Activated CD4-positive, alpha-beta T cell treated with anti-CD3 and anti-CD28 coated beads, Interleukin-2, Interleukin-4, amounts not matched to agents 100 ng/mL and 50 ng/mL, durations not matched to agents 16 hours and 8 hours (primary cell): Measurements from ENCODE around the gene KCNMA1.

Source experiments
- DNase-seq: peaks from one replicate; pipeline ENCODE4 v3.0.0-alpha.2; 2020; ENCODE audit warnings: low spot score

Gene KCNMA1

GRCh38 chr10:77012812-77013500, 624.7 kb downstream of the KCNMA1 start:
- no peak for DNase-seq

DNA sequence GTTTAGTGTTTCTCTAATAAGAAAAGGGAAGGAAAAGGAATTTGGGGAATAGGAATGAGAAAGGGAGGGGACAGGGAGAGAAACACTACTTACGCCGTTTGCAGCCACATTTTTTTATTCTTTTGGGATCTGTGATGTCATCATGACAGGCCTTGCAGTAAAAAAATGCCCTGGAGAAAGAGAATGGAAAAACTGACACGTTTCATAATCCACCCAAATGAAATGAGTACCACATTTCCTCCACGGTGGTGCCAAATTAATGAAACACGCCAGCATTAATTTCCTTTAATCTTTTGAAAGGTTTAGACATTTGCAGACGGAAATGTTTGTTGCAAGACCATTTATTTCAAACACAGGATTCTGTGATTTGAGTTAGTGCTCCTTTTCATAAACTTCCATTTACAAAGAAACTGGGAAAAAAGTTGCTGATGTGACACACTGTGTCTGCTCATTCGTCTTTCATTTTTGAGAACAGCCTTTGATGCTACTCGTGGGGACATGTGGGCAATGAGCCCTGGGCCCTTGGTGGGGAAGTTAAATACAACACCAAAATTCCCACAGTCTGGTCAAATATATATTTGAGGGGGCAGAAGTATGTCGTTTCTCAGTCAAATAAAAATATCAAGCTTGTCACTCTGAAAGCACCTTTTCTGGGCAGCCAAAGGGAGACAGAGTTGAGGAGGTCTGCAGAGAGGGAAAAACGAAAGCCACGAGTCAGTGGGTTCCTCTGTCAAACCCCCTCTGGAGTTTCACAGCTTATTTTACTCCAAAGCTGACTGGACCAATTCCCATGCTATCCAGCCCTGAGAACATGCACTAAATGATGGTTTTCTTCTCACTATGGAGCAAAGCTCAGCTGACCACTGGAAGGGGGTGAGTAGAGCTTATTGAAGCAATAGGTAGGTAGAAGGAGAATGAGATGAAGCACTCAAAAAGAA, 625.5 kb downstream of the KCNMA1 start:
- no peak for DNase-seq

GRCh38 chr10:77010430-77010829, 627.2 kb downstream of the KCNMA1 start:
- no peak for DNase-seq

DNA sequence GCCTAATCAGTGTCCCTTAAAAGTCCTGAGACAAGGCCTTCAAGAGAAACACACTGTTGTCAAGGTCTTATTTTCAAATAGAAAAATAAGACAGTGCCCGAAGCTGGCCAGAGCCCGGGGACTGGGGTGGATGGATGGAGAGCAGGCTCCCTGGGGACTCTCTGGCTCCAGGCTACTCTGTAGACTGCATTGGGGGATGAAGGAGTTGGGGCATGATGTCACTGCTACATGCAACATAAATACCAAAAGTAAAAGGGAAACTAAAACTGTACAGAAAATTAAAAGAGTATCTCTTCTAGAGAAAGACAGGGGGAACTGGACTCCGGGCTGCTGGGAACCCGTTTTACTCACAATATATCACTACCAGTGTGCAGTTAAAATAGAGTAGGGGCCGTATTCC, 629.8 kb downstream of the KCNMA1 start:
- no peak for DNase-seq

DNA sequence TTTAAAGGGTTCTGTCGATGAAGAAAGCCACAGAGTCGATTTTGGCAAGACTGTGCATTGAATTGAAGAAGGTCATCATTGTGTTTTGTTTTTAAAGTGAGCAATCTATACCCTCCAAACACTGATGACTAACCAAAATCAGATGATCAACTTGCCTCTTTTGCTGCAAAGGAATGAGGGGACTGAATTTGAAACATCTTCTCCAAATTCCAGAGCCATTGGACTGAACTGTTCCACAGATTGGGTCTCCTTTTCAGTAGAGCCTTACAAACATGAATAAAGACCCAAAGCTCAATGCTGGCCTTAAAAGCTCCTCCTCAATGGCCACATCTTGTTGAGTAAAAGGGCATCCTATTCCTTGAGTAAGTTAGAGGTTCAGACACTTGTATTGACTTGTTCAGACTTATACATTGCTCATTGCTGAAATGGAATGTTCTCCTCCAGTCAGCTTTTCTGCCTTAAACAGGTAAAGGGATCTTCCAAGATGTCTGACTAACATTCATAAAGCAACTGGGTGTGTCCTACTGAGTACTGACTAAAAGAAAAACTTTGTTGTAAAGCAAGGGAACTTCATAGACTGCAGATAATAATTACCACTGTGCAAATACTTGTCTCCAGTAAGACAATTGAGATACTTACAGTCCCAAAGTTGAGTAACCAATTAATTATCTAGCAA, 630.6 kb downstream of the KCNMA1 start:
- no peak for DNase-seq

- no peak for DNase-seq
Measured at GRCh38 chr10:77005871-77006270, 631.7 kb downstream of the KCNMA1 start.

DNA sequence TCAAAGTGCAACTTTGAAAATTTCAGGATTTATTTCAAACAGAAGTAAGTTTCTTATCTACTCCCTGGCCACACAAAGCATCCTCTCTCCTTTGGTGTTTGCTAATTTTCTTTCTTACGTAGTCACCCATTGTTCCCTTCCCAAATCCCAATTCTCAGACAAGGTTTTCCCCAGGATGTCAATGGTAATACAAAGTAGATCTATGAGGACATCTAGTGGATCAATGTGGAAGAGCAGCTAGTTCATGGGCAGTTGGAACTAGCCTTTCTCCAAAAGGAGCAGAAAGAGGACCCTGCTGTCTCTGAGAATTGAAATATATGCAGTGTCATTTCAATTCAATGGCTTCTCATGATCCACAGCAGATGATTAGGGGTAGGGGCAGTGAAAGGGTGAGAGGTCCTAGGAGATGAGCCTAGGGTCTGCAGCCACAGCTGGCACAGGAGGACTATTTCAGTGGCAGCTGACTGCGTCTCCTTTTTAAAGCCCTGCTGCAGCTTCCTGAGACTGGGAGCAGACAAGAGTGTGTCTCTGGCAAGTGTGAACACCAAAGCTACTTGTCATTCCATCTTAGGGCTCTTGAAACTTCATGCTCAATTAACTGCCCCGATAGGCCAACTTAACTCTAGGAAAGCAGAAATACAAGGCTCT, 632.6 kb downstream of the KCNMA1 start:
- peak; percentile 11 for DNase-seq

GRCh38 chr10:77002872-77003271, 634.7 kb downstream of the KCNMA1 start:
- DNase-seq: no peak

GRCh38 chr10:77001206-77001605, 636.4 kb downstream of the KCNMA1 start:
- no peak for DNase-seq

- no peak for DNase-seq
Measured at GRCh38 chr10:76998451-76998850, 639.2 kb downstream of the KCNMA1 start.

DNA sequence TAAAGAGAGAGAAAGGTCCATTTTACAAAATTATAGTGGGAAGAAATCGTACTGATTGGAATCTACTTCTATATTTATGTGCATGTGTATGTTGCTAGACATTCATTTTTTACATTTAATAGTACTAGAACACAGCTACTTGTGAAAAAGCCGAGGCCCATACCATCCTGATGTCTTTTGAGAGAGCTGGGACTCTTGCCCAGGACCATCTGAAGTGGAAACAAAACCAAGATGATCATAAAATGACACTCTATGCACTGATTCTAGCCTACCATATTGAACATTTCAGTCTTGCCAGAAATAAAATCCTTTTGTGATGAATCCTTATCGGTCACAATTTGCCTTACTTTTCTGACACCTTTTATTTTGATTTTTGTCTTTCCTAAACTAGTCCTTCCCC, 640.0 kb downstream of the KCNMA1 start:
- DNase-seq: no peak

DNA sequence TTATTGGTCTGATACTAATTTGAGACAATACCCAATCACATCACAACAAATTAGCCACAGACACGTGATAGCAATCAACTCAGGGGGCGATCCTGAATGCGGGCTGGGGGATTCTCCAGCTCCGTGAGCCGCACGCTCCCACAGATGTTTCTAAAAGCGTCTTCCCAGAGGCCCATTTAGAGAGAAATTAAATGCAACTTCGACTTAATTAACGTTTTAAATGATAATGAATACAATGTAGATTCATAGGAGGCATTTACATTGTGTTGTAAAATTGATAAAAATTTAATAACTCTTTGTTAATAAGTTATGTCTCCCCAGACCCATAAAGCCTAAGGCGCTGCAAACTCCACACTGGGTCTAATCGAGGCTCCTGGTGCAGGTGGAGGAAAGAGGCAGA, 642.6 kb downstream of the KCNMA1 start:
- no peak for DNase-seq

GRCh38 chr10:76993213-76993612, 644.4 kb downstream of the KCNMA1 start:
- no peak for DNase-seq

DNA sequence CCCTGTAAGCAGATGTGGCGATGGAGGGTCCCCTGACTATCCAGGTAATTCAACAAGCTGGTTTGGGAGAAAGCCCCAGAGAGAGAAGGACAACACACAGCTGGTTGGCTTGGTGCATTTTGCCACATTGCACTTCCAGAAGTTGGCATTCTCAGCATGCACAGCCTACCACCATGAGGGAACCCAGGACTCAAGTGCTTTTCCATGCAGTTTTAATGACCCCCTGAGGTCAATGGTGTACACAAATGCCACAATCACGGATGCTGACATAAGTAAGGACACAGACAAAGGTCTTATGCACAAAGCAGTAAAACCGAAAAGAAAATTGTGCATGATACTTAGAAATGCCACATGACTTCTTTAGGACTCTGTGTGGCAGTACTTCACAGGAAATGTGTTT, 645.1 kb downstream of the KCNMA1 start:
- DNase-seq: no peak

DNA sequence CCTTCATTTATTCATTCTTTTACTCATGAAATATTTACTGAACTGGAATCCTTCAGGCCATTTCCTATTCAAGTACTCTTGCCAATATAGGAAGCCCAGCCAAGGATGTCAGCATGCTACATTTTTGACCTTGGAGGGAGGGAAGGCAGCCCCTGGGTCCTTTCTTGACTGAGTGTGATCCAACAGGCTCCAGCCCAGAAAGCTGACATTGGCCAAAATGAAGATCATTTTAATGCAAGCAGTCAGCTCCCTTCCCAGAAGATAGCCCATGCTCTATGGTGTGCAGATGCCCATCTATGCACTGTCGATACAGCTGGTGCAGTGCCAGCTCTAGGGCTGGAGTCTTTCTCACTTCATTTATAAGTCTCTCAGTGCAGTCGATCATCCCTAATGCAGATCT, 646.0 kb downstream of the KCNMA1 start:
- DNase-seq: no peak

DNA sequence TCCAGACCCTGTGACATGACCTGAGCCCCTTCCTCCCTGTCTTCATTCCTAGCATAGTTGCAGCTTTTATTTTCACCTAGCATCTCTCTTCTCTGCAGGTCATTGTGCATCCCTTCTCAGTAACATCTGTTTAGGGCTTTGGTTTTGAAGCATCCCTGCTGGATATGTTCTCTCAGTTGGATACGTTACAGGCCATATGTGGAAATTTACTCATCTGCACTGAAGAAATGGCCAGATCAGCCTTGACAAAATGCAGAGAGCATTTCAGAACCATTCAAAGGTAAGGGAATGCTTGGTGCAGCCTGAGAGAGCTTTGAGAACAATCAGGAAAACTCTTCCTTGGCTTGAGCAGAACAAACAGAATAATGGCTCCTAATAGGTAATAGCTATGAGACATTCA, 647.0 kb downstream of the KCNMA1 start:
- DNase-seq: no peak

DNA sequence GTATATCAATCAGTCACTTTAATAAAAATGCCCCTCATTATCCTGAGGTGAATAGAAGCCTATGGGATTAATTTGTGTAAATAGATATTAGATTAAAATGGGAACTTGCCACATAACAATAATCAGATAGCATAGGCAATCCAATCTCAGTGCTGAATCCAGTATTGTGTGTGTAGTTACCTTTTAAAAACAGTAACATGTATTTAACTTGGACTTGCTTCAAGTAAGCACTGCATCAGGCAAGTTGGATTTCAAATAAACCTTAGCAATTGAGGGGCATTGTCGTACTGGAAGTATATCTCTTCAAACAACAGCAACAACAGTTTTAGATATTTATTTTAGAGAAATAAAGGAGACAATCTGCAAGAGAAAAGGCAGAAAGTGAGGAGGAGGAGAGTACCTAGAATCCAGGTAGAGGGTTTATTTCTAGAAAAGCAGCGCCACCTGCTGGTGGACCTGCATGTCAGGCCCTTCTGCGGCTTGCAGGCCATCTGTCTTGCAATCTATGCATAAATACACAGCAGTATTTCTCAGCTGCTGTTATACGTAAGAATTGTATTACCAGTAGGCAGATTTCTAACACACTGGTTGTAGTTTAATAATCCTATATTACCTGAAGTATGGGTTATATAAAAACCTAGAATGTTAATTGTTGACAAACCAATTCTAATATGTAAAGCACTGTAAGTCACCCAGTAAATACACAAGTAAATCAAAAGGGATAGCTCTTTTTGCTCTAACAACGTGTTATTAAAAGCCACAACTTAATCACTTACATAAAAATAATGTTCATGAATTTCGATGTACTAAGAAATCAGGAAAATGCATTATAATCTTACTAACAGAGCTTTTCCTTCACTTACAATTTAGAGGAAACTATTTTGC, 652.8 kb downstream of the KCNMA1 start:
- DNase-seq: peak; percentile 70

DNA sequence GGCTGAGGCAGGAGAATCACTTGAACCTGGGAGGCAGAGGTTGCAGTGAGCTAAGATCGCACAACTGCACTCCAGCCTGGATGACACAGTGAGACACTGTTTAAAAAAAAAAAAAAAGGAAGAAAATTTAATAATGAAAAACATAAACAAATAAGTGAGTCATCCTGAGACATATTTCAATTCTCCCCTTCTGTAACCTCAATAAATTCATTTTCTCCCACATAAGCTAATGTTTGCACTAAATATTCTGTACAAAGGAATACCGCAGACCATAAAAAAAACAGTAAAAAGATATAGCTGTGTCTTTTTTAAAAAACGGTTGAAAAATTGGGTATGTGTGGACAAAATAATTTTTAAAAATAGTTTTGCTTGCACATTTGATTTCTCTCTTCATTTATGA, 654.0 kb downstream of the KCNMA1 start:
- DNase-seq: no peak

DNA sequence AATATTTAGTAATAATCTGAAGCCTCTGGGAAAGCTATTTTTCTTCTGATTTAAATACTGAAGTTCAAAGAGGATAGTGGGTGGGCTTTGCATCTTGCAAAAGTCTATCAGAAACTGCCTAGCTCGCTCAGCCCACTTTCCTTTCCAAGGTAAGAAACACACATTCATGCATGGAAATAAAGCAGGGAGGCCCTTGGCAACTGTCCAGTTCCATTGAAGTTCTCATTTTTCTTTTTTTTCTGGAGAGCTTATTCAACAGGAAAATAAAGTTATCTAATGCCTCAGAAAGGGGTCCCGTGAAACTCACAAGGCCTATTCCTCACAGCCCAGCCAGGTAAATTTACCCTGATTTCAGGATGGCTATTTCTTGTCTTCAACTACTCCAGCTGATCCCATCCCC, 654.9 kb downstream of the KCNMA1 start:
- DNase-seq: no peak

DNA sequence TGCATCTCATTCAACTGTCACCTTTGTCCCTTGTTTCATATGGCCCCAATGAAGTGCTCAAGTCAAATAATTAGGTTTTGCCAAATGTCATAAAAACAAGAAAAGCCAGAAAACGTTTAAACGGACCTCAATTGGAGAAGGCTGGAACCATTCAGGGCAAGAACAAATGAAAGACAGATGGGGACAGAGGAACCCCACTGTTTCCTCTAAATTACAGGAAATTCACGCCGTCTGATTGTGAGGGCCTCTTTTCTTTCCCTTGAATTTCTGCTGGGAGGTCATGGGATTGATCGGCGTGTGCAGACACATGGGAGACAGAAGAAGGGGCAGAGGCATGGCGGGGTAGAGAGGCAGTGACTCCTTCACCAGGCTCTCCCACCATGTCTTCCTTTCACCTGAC, 656.4 kb downstream of the KCNMA1 start:
- no peak for DNase-seq

GRCh38 chr10:76977901-76978300, 659.7 kb downstream of the KCNMA1 start:
- DNase-seq: no peak
